Gastroesophageal sphincter (tissue), 4 donors: ENCODE data around the gene ATP9B. TPM values are rescaled to one million over a fixed set of nuclear protein-coding genes. Genes with fewer than 3 reads are reported as not detected.
A peak's percentile ranks its signal among the peaks of the same experiment; 100 is the strongest.

ENCODE experiments used
- ATAC-seq: fragments of 150-250 bp; one replicate; pipeline ENCODE4 v1.9.1; 2016; ENCODE audit warnings: mild to moderate bottlenecking, moderate library complexity
- H3K27ac ChIP-seq, 4 donors: fragments of 200-600 bp; sonication (generic) in 3 of 4; 1 replicate in 3 of 4; 2 replicates in 1 of 4; pipeline ENCODE4 v1.5.1; 2016 to 2019
- H3K27me3 ChIP-seq: fragments of 200-600 bp; sonication (generic); one replicate; pipeline ENCODE4 v1.5.1; 2019
- H3K36me3 ChIP-seq, 2 donors: fragments of 200-600 bp; sonication (generic); one replicate each; pipeline ENCODE4 v1.5.1; 2019; ENCODE audit warnings: control low read depth in 1 of 2
- H3K4me1 ChIP-seq, 3 donors: fragments of 200-600 bp; sonication (generic); 1 replicate in 2 of 3; 2 replicates in 1 of 3; pipeline ENCODE4 v1.5.1; 2016 to 2019; ENCODE audit warnings: control low read depth in 2 of 3
- H3K4me3 ChIP-seq, 2 donors: fragments of 200-600 bp; sonication (generic); one replicate each; pipeline ENCODE4 v1.5.1; 2019; ENCODE audit warnings: mild to moderate bottlenecking in 1 of 2, moderate library complexity in 1 of 2
- H3K9me3 ChIP-seq, 3 donors: fragments of 200-600 bp; sonication (generic); one replicate each; pipeline ENCODE4 v1.5.1; 2017 to 2019; ENCODE audit warnings: control low read depth in 2 of 3
- EP300 ChIP-seq: sonication (generic); formaldehyde crosslinking; IDR thresholded peaks from one replicate; pipeline ENCODE4 v1.6.1; 2017; ENCODE audit warnings: antibody characterized with exemption, mild to moderate bottlenecking
- POLR2A ChIP-seq, 2 donors: fragments of 450-650 bp; IDR thresholded peaks; one replicate each; pipeline ENCODE4 v1.6.1; 2017; ENCODE audit warnings: antibody characterized with exemption in 2 of 2, mild to moderate bottlenecking in 2 of 2, moderate library complexity in 1 of 2
- POLR2AphosphoS5 ChIP-seq: sonication (generic); formaldehyde crosslinking; IDR thresholded peaks from one replicate; pipeline ENCODE4 v1.6.1; 2017; ENCODE audit warnings: antibody characterized with exemption
- WGBS, 2 donors: methylation state at CpG; one replicate each; pipeline ENCODE4 v1.1.5; 2018; ENCODE audit warnings: low coverage in 1 of 2; 5-methylcytosine and 5-hydroxymethylcytosine counted together
- total RNA-seq, 4 donors: library from RNA; depleted of rRNA; stranded (reverse); fragments of >200 nt; gene quantifications; one replicate each; pipeline ENCODE4 v1.1.0, GENCODE V29; 2016
- TF ChIP-seq, protein P1 (sequence below), 4 experiments: fragments of 200-600 bp in 2 of 4; fragments of 450-650 bp in 2 of 4; sonication (generic) in 1 of 4; IDR thresholded peaks; one replicate each; pipeline ENCODE4 v1.5.1; 2017 to 2019; ENCODE audit warnings: antibody characterized with exemption in 4 of 4, mild to moderate bottlenecking in 2 of 4, moderate library complexity in 2 of 4

ATP9B gene
- total RNA-seq, 4 donors from 2014 or later = 16.6 to 48.7 (median 33.7) TPM

DNA sequence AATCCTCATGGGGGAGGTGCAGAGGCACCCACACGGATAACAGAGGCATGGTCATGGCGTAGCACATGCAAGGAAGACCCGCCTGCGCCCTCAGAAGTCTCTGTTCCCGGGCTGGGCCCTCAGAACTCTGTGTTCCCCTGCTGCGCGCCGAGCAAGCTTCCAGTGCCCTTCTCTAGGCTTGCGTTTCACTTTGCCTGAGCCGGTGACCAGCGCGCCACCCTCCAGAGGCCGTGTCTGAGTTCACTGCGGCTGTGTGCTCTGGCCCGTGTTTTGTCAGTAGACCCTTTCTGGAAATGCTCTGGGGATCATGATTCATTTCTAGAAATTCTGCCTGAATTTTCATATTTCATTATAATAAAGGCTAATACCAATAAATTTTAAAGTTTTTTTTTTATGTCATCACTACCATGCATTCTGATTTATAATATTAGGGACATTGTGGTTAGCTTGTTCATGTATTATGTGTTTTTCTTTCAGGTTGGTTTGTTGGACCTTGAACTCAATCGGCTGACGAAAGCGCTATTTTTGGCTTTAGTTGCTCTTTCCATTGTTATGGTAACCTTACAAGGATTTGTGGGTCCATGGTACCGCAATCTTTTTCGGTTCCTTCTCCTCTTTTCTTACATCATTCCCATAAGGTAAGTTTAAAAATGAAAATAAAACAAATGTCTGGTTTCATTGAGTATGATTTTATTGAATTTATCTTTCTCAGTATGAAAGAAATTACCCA, 183.9 kb downstream of the ATP9B start:
- H3K36me3 ChIP-seq = peaks cover 0 to 36% of the 10 kb centered on the region in 2 donors
- TF ChIP-seq POLR2A (IDR thresholded peaks at IDR 0.05) (no peak), EP300 (no peak), POLR2AphosphoS5 (no peak)
- TF ChIP-seq, protein P1, sequence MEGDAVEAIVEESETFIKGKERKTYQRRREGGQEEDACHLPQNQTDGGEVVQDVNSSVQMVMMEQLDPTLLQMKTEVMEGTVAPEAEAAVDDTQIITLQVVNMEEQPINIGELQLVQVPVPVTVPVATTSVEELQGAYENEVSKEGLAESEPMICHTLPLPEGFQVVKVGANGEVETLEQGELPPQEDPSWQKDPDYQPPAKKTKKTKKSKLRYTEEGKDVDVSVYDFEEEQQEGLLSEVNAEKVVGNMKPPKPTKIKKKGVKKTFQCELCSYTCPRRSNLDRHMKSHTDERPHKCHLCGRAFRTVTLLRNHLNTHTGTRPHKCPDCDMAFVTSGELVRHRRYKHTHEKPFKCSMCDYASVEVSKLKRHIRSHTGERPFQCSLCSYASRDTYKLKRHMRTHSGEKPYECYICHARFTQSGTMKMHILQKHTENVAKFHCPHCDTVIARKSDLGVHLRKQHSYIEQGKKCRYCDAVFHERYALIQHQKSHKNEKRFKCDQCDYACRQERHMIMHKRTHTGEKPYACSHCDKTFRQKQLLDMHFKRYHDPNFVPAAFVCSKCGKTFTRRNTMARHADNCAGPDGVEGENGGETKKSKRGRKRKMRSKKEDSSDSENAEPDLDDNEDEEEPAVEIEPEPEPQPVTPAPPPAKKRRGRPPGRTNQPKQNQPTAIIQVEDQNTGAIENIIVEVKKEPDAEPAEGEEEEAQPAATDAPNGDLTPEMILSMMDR (IDR thresholded peaks at IDR 0.05) = no peak
- no peaks in the 10 kb centered on the region for H3K4me1 ChIP-seq
- H3K27me3 ChIP-seq = no peaks in the 10 kb centered on the region
- H3K27ac ChIP-seq = peak overlapping the region in 1 of 4 donors; percentile 7
- ATAC-seq = no peak
- H3K4me3 ChIP-seq = no peak overlapping the region
- no peaks in the 10 kb centered on the region for H3K9me3 ChIP-seq
- WGBS, 2 donors = 77 to 90% methylated on average over 7 to 13 of the region's 20 CpGs

DNA sequence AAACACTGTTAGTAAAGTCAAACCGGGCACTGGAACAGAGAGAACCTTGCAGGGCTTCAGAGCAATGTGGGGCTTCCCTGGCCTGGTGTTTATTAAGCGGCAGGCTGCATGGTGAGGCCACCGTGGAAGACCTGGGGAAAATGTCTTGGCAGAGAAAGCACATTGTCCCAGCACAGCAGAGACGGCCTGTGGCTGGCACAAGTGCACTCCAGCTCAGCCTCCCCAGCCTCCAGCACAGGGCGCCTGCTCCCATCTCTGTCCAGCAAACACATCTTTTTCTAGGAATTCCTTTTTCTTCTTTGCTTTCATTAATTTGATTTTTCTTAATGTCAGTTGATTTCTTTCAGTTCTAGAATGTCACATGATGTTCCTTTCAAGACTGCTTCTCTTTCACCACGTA, 188.3 kb downstream of the ATP9B start:
- Histone ChIP-seq H3K27ac (no peak overlapping the region), H3K4me1 (peaks cover 0 to 13% (median 0%) of the 10 kb centered on the region in 3 donors), H3K27me3 (no peaks in the 10 kb centered on the region), H3K9me3 (no peaks in the 10 kb centered on the region), H3K36me3 (peaks cover 0 to 41% of the 10 kb centered on the region in 2 donors), H3K4me3 (no peak overlapping the region)
- TF ChIP-seq, protein P1 (IDR thresholded peaks at IDR 0.05) = no peak
- TF ChIP-seq EP300 = no peak
- TF ChIP-seq POLR2AphosphoS5 = no peak
- no peak for TF ChIP-seq POLR2A (IDR thresholded peaks at IDR 0.05)
- 76 to 96% methylated on average over 5 of the region's 6 CpGs for WGBS, 2 donors
- no peak for ATAC-seq

DNA sequence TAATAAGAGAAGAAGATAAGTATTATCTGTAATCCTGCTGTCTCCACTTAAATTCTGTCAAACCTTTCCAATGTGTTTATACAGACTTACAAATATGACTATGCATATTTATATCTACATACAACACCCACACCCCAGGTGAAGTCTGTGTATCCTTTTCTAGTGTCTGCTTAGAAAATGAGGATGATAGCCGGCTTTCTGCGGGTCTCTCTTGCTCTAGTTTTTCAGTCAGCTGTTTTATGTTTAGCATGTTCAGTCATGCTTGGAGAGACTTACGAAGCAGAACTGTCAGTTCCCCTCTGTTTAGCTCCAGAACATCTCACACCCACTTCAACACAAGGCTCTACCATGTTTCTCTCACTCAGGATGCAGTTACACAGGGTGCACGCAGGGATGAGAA, 189.3 kb downstream of the ATP9B start:
- Histone ChIP-seq H3K27ac (no peak overlapping the region), H3K4me1 (peaks cover 0 to 13% (median 0%) of the 10 kb centered on the region in 3 donors), H3K4me3 (no peak overlapping the region), H3K36me3 (peaks cover 0 to 33% of the 10 kb centered on the region in 2 donors), H3K27me3 (no peaks in the 10 kb centered on the region), H3K9me3 (no peaks in the 10 kb centered on the region)
- ATAC-seq = no peak
- WGBS, 2 donors = 73 to 84% methylated on average over 3 to 4 of the region's 4 CpGs
- TF ChIP-seq, protein P1 (IDR thresholded peaks at IDR 0.05) = no peak
- TF ChIP-seq POLR2A (IDR thresholded peaks at IDR 0.05) (no peak), POLR2AphosphoS5 (no peak), EP300 (no peak)

DNA sequence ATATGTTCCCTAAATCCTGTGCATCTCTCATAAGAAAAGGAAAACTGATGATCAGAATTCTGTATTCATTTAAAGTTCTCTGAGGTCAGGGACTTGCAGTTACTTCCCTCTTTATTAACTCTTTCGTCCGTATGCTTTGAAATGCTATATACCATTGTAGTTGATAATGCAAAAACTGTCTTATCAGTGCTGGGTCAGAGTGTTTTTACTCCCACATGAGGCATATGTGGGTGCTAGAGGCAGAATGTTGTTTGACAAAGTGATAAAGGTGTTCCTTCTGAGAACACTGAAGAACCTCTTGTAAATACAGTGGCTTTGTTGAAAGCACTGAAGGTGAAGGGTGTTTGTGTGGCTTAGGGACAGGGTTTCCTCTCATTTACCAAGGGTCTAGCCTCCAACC, 190.0 kb downstream of the ATP9B start:
- ATAC-seq = no peak
- Histone ChIP-seq H3K27ac (no peak overlapping the region), H3K36me3 (peaks cover 0 to 26% of the 10 kb centered on the region in 2 donors), H3K9me3 (no peaks in the 10 kb centered on the region), H3K27me3 (no peaks in the 10 kb centered on the region), H3K4me1 (peaks cover 0 to 13% (median 0%) of the 10 kb centered on the region in 3 donors), H3K4me3 (no peak overlapping the region)
- no peak for TF ChIP-seq POLR2A (IDR thresholded peaks at IDR 0.05)
- TF ChIP-seq, protein P1 (IDR thresholded peaks at IDR 0.05) = no peak
- 89 to 96% methylated on average over 2 of the region's 2 CpGs for WGBS, 2 donors

DNA sequence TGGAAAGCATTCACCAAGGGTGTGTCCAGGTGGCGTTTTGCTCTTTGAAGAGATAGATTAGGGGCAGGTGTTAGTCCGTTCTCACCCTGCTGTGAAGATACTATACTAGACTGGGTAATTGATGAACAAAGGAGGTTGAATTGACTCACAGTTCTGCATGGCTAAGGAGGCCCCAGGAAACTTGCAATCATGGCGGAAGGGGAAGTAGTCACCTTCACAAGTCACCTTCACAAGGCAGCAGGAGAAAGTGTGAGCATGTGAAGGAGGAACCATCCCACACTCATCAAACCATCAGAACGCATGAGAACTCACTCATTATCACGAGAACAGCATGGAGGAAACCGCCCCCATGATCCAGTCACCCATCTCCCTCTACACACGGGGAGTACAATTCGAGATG, 190.8 kb downstream of the ATP9B start:
- H3K27ac ChIP-seq = no peak overlapping the region
- TF ChIP-seq, protein P1 (IDR thresholded peaks at IDR 0.05) = no peak
- TF ChIP-seq EP300 (no peak), POLR2A (IDR thresholded peaks at IDR 0.05) (no peak), POLR2AphosphoS5 (no peak)
- H3K4me3 ChIP-seq = no peak overlapping the region
- peaks cover 0 to 2% (median 0%) of the 10 kb centered on the region in 3 donors for H3K9me3 ChIP-seq
- ATAC-seq = no peak
- H3K27me3 ChIP-seq = no peaks in the 10 kb centered on the region
- peaks cover 0 to 13% (median 0%) of the 10 kb centered on the region in 3 donors for H3K4me1 ChIP-seq
- 87 to 89% methylated on average over 4 to 7 of the region's 8 CpGs for WGBS, 2 donors
- peaks cover 0 to 18% of the 10 kb centered on the region in 2 donors for H3K36me3 ChIP-seq
